DOHH2 (cell line): ENCODE results near the gene TRAK1.

Experiments used
- CTCF ChIP-seq: fragments of 200-600 bp; sonication (generic); IDR thresholded peaks from one replicate; pipeline ENCODE4 v1.5.1; 2014; ENCODE audit warnings: antibody characterized with exemption, mild to moderate bottlenecking, low read depth, low read length; ENCODE audit not compliant: poor library complexity, severe bottlenecking
- EZH2phosphoT487 ChIP-seq: fragments of 200-600 bp; sonication (generic); IDR thresholded peaks from 2 replicates; pipeline ENCODE4 v1.6.1; 2017; ENCODE audit warnings: borderline replicate concordance, mild to moderate bottlenecking, antibody characterized with exemption, low read length, moderate library complexity, mixed read lengths

- TF ChIP-seq CTCF (peak; percentile 99), EZH2phosphoT487 (no peak)
Observed at GRCh38 chr3:42190701-42191442, 99.7 kb downstream of the TRAK1 start.
